Endothelial cell of umbilical vein (primary cell): ENCODE measurements around the gene PYGO1. TPM values are rescaled to one million over a fixed set of nuclear protein-coding genes. Genes with fewer than 3 reads are reported as not detected.

Source experiments
- BruUV-seq: library from RNA; stranded (reverse); fragments of 400-500 nt; replicated peaks from 2 replicates; lab custom pipeline; 2021; lab: Mats Ljungman, UMichigan
- CTCF ChIA-PET: fragments of 300-600, 350-600 bp; sonication (Branson Sonifier 250); formaldehyde crosslinking; loops from one replicate; lab custom pipeline; 2021; ENCODE audit warnings: antibody characterized with exemption, inconsistent platforms; lab: Charles Lee
- POLR2A ChIA-PET: fragments of 300-600, 350-600 bp; sonication (Branson Sonifier 250); formaldehyde crosslinking; loops from one replicate; lab custom pipeline; 2021; ENCODE audit warnings: antibody characterized with exemption, inconsistent platforms; lab: Charles Lee
- DNase-seq: peaks from one replicate; pipeline ENCODE4 v3.0.0-alpha.2; 2011; ENCODE audit warnings: low read depth, low spot score
- FAIRE-seq: peaks from 2 replicates; lab custom pipeline; 2011; peaks lifted over from hg19 to GRCh38; lab: Jason Lieb, UNC
- H2AFZ ChIP-seq: 2 replicates; pipeline ENCODE4 v1.6.0; 2012; ENCODE audit warnings: low read depth, low read length, control low read depth, inconsistent platforms
- H3K27ac ChIP-seq: 2 replicates; pipeline ENCODE4 v1.5.1; 2011; ENCODE audit warnings: low read depth, mild to moderate bottlenecking, control low read depth, low read length, moderate library complexity; ENCODE audit not compliant: insufficient read depth
- H3K27me3 ChIP-seq, 2 experiments: 2 replicates each; pipeline versions ENCODE4 v1.6.0 to v1.6.1; 2011; ENCODE audit warnings: low read length in 2 of 2, mixed read lengths in 1 of 2; ENCODE audit not compliant: control insufficient read depth in 2 of 2, insufficient read depth in 2 of 2
- H3K36me3 ChIP-seq, 2 experiments: 2 replicates in 1 of 2; 3 replicates in 1 of 2; pipeline ENCODE4 v1.5.1; 2011; ENCODE audit warnings: low read length in 2 of 2, mild to moderate bottlenecking in 1 of 2, moderate library complexity in 1 of 2; ENCODE audit not compliant: control insufficient read depth in 2 of 2, insufficient read depth in 2 of 2; ENCODE audit errors: extremely low read depth in 1 of 2
- H3K4me1 ChIP-seq: 3 replicates; pipeline ENCODE4 v1.5.1; 2011; ENCODE audit warnings: mild to moderate bottlenecking, low read length; ENCODE audit not compliant: control insufficient read depth, insufficient read depth; ENCODE audit errors: extremely low read depth
- H3K4me2 ChIP-seq: 2 replicates; pipeline ENCODE4 v1.6.1; 2011; ENCODE audit warnings: low read length, control low read depth, mixed read lengths; ENCODE audit not compliant: insufficient read depth
- H3K4me3 ChIP-seq, 3 experiments: fragments of 200-600 bp in 1 of 3; sonication (generic), shearing (Covaris generic) in 1 of 3; replicated peaks in 1 of 3; 2 replicates each; pipeline ENCODE4 v1.5.1; 2011 to 2016; ENCODE audit warnings: control low read depth in 3 of 3, low read length in 3 of 3, mild to moderate bottlenecking in 2 of 3, inconsistent platforms in 1 of 3, low read depth in 1 of 3, moderate library complexity in 1 of 3; ENCODE audit not compliant: insufficient read depth in 1 of 3
- H3K79me2 ChIP-seq: 2 replicates; pipeline ENCODE4 v1.6.0; 2012; ENCODE audit warnings: low read length, inconsistent platforms; ENCODE audit not compliant: control insufficient read depth, insufficient read depth
- H3K9ac ChIP-seq: replicated peaks from 2 replicates; pipeline ENCODE3; 2011; ENCODE audit warnings: low read length, control low read depth; ENCODE audit not compliant: insufficient read depth; ENCODE audit errors: extremely low read depth
- H3K9me1 ChIP-seq: replicated peaks from 3 replicates; pipeline ENCODE4 v1.6.0; 2011; ENCODE audit warnings: mild to moderate bottlenecking, low read length; ENCODE audit not compliant: control insufficient read depth, insufficient read depth; ENCODE audit errors: extremely low read depth
- H3K9me3 ChIP-seq: replicated peaks from 2 replicates; pipeline ENCODE4 v1.5.1; 2012; ENCODE audit warnings: low read length, inconsistent platforms; ENCODE audit not compliant: control insufficient read depth, insufficient read depth
- H4K20me1 ChIP-seq: replicated peaks from 2 replicates; pipeline ENCODE3; 2011; ENCODE audit warnings: mild to moderate bottlenecking, low read length; ENCODE audit not compliant: control insufficient read depth, insufficient read depth; ENCODE audit errors: extremely low read depth
- EZH2 ChIP-seq: IDR thresholded peaks from 2 replicates; pipeline ENCODE4 v1.6.1; 2012; ENCODE audit warnings: borderline replicate concordance, low read depth, mild to moderate bottlenecking, moderate library complexity, low read length, inconsistent platforms; ENCODE audit not compliant: severe bottlenecking
- FOS ChIP-seq: IDR thresholded peaks from 2 replicates; pipeline ENCODE4 v1.6.1; 2011; ENCODE audit warnings: mild to moderate bottlenecking, low read length, moderate library complexity, borderline replicate concordance; ENCODE audit not compliant: insufficient read depth
- GATA2 ChIP-seq: IDR thresholded peaks from 2 replicates; pipeline ENCODE4 v1.7.0; 2011; ENCODE audit warnings: low read depth, mild to moderate bottlenecking, moderate library complexity, mixed read lengths, low read length; ENCODE audit not compliant: insufficient read length, insufficient read depth
- JUN ChIP-seq: IDR thresholded peaks from 2 replicates; pipeline ENCODE4 v1.6.1; 2011; ENCODE audit warnings: borderline replicate concordance, low read depth; ENCODE audit not compliant: insufficient read length, insufficient read depth
- MAX ChIP-seq: IDR thresholded peaks from 2 replicates; pipeline ENCODE4 v1.6.1; 2011; ENCODE audit not compliant: insufficient read depth, insufficient read length
- MYC ChIP-seq: IDR thresholded peaks from one replicate; pipeline ENCODE4 v1.6.1; 2011; ENCODE audit warnings: mild to moderate bottlenecking, low read depth, low read length
- POLR2A ChIP-seq: IDR thresholded peaks from 2 replicates; pipeline ENCODE4 v1.6.1; 2012; ENCODE audit warnings: low read depth, mild to moderate bottlenecking, control low read depth, low read length
- POLR2AphosphoS5 ChIP-seq: IDR thresholded peaks from 2 replicates; pipeline ENCODE4 v1.6.1; 2012; ENCODE audit warnings: low read depth, mild to moderate bottlenecking, control low read depth, low read length, moderate library complexity; ENCODE audit not compliant: insufficient read depth
- dilution Hi-C: fragments of 300-500 bp; cut with MboI; formaldehyde crosslinking; loops from one replicate; pipeline ENCODE4 v1.15.0; 2019; ENCODE audit warnings: low sequenced_read_pairs; ENCODE audit not compliant: extremely low pct_ligation_motif_present
- intact Hi-C: fragments of 100-400 bp; cut with micrococcal nuclease; formaldehyde crosslinking; loops from one replicate; pipeline ENCODE4 v1.10.0; 2022
- polyA plus RNA-seq, 4 experiments: library from polyadenylated mRNA; depleted of rRNA in 3 of 4; stranded (reverse) in 3 of 4; unstranded in 1 of 4; fragments of >200 nt; gene quantifications; 2 replicates each; pipeline versions ENCODE4 v1.2.1 to v1.2.3, GENCODE V29; 2011 to 2012; ENCODE audit warnings: missing spikeins in 1 of 4
- total RNA-seq: library from RNA; stranded (reverse); gene quantifications from 2 replicates; pipeline ENCODE4 v1.2.3, GENCODE V29; 2021
- TF ChIP-seq, protein P1 (sequence below), 2 donors: IDR thresholded peaks; 1 replicate in 1 of 2; 2 replicates in 1 of 2; pipeline ENCODE4 v1.5.1; 2011; ENCODE audit warnings: low read length in 2 of 2, mild to moderate bottlenecking in 2 of 2, moderate library complexity in 2 of 2, control low read depth in 1 of 2, inconsistent platforms in 1 of 2, low read depth in 1 of 2; ENCODE audit not compliant: insufficient read depth in 1 of 2; ENCODE audit errors: extremely low read depth in 1 of 2

PYGO1 gene
- total and polyA plus RNA-seq, 2 donors (not counting 3 experiments of a cell fraction or from before 2014, with no cell fraction given) = 1.9 to 7.6 TPM

- FAIRE-seq (no peak), DNase-seq (no peak)
- no peaks in the 10 kb centered on the region for H3K79me2 ChIP-seq
- peak overlapping the region; percentile 80 for H3K4me2 ChIP-seq
- no peak overlapping the region for H2AFZ ChIP-seq
- dilution Hi-C loops (no loop called here), intact Hi-C loops (loop anchor here (2.0 kb wide), 1 partner anchor 62 kb away; no protein-coding TSS in a partner anchor)
- H4K20me1 ChIP-seq = no peaks in the 10 kb centered on the region
- H3K4me1 ChIP-seq = peaks cover 8% of the 10 kb centered on the region
- ChIA-PET POLR2A (no interaction called here), CTCF (interaction anchor here (1.9 to 2.0 kb wide), 2 partner anchors 63 to 257 kb away, joined by 5 to 7 read pairs; no protein-coding TSS in a partner anchor)
- H3K27ac ChIP-seq = no peak overlapping the region
- H3K9ac ChIP-seq = no peak overlapping the region
- H3K4me3 ChIP-seq = peak overlapping the region in 1 of 3 experiments; percentile 65
- TF ChIP-seq MAX (no peak), POLR2AphosphoS5 (no peak), EZH2 (no peak), POLR2A (no peak), JUN (no peak), GATA2 (no peak), FOS (no peak), MYC (no peak)
- TF ChIP-seq, protein P1, sequence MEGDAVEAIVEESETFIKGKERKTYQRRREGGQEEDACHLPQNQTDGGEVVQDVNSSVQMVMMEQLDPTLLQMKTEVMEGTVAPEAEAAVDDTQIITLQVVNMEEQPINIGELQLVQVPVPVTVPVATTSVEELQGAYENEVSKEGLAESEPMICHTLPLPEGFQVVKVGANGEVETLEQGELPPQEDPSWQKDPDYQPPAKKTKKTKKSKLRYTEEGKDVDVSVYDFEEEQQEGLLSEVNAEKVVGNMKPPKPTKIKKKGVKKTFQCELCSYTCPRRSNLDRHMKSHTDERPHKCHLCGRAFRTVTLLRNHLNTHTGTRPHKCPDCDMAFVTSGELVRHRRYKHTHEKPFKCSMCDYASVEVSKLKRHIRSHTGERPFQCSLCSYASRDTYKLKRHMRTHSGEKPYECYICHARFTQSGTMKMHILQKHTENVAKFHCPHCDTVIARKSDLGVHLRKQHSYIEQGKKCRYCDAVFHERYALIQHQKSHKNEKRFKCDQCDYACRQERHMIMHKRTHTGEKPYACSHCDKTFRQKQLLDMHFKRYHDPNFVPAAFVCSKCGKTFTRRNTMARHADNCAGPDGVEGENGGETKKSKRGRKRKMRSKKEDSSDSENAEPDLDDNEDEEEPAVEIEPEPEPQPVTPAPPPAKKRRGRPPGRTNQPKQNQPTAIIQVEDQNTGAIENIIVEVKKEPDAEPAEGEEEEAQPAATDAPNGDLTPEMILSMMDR (IDR thresholded peaks at IDR 0.05; ENCODE audit: extremely low read depth in 1 of 2, insufficient read depth in 1 of 2, low read depth in 1 of 2, low read length in 2 of 2) = no peak
- TSS peak; percentile 75 for BruUV-seq
- H3K9me3 ChIP-seq = no peaks in the 10 kb centered on the region
- H3K36me3 ChIP-seq = no peaks in the 10 kb centered on the region
- no peaks in the 10 kb centered on the region for H3K9me1 ChIP-seq
- H3K27me3 ChIP-seq = no peaks in the 10 kb centered on the region
These were observed 1.1 kb upstream of the PYGO1 start for GRCh38 chr15:55589287-55589686.
